NT2/D1 (cell line): ENCODE measurements around the gene SLC5A9.

Source experiments
- SUZ12 ChIP-seq: IDR thresholded peaks from 2 replicates; pipeline ENCODE4 v1.6.1; 2011; ENCODE audit not compliant: insufficient read length, insufficient read depth; ENCODE audit errors: extremely low read depth
- YY1 ChIP-seq: IDR thresholded peaks from 2 replicates; pipeline ENCODE4 v1.6.1; 2011; ENCODE audit not compliant: insufficient read length, insufficient read depth

DNA sequence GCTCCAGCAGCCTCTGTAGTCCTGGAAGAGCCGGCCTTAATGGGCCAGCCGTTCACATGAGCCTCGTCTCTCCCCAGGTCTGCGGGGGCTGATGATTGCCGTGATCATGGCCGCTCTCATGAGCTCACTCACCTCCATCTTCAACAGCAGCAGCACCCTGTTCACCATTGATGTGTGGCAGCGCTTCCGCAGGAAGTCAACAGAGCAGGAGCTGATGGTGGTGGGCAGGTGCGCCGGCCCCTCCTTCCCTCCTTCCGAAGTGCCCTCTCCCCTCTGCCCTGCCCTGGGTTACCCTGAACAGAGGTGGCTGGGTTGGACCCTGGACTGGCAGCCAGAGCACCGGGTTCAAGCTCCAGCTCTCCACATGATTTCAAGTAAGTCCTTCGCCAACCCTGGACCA is 13.1 kb downstream of the SLC5A9 start:
- TF ChIP-seq YY1 (no peak), SUZ12 (no peak)
